Activated CD8-positive, alpha-beta memory T cell treated with anti-CD3 and anti-CD28 coated beads, Interleukin-2, amount 50 U/mL, for 48 hours (primary cell): Measurements from ENCODE around the gene ANP32A.

Source experiments
- DNase-seq: peaks from one replicate; pipeline ENCODE4 v3.0.0-alpha.2; 2020

ANP32A gene

GRCh38 chr15:68797599-68798345, 22.9 kb downstream of the ANP32A start:
- no peak for DNase-seq

- DNase-seq, result no peak
Measured at GRCh38 chr15:68797191-68797590, 23.5 kb downstream of the ANP32A start.

- DNase-seq, result no peak
Measured at GRCh38 chr15:68796576-68796975, 24.1 kb downstream of the ANP32A start.

- DNase-seq, result peak; percentile 72
Measured at GRCh38 chr15:68795298-68795848, 25.3 kb downstream of the ANP32A start.

GRCh38 chr15:68794863-68795262, 25.8 kb downstream of the ANP32A start:
- no peak for DNase-seq

GRCh38 chr15:68794307-68794706, 26.4 kb downstream of the ANP32A start:
- no peak for DNase-seq

- DNase-seq, result no peak
Measured at GRCh38 chr15:68793776-68794175, 26.9 kb downstream of the ANP32A start.

GRCh38 chr15:68792901-68793766, 27.6 kb downstream of the ANP32A start:
- no peak for DNase-seq

- peak; percentile 68 for DNase-seq
Measured at GRCh38 chr15:68791431-68792283, 29.0 kb downstream of the ANP32A start.

GRCh38 chr15:68790910-68791309, 29.8 kb downstream of the ANP32A start:
- DNase-seq, result no peak

- no peak for DNase-seq
Measured at GRCh38 chr15:68790242-68790575, 30.5 kb downstream of the ANP32A start.

- no peak for DNase-seq
Measured at GRCh38 chr15:68789534-68790241, 31.0 kb downstream of the ANP32A start.

- DNase-seq, result no peak
Measured at GRCh38 chr15:68789091-68789490, 31.6 kb downstream of the ANP32A start.

- DNase-seq, result no peak
Measured at GRCh38 chr15:68788264-68788624, 32.5 kb downstream of the ANP32A start.

- no peak for DNase-seq
Measured at GRCh38 chr15:68787609-68788263, 33.0 kb downstream of the ANP32A start.

- no peak for DNase-seq
Measured at GRCh38 chr15:68786753-68787152, 33.9 kb downstream of the ANP32A start.

- no peak for DNase-seq
Measured at GRCh38 chr15:68785541-68785940, 35.2 kb downstream of the ANP32A start.

- no peak for DNase-seq
Measured at GRCh38 chr15:68784206-68784605, 36.5 kb downstream of the ANP32A start.

GRCh38 chr15:68783226-68784058, 37.3 kb downstream of the ANP32A start:
- peak; percentile 77 for DNase-seq

GRCh38 chr15:68782589-68783161, 38.0 kb downstream of the ANP32A start:
- no peak for DNase-seq
